ENCODE data around the gene NFE2L3. TPM values are rescaled to one million over a fixed set of nuclear protein-coding genes. Genes with fewer than 3 reads are reported as not detected.
A peak's percentile ranks its signal among the peaks of the same experiment; 100 is the strongest.

Gene NFE2L3
- total and polyA plus RNA-seq, 2 of the 8 experiments (the other 6 are each of a cell fraction or from before 2014, with no cell fraction given) = 64.9 to 76.5 TPM

DNA sequence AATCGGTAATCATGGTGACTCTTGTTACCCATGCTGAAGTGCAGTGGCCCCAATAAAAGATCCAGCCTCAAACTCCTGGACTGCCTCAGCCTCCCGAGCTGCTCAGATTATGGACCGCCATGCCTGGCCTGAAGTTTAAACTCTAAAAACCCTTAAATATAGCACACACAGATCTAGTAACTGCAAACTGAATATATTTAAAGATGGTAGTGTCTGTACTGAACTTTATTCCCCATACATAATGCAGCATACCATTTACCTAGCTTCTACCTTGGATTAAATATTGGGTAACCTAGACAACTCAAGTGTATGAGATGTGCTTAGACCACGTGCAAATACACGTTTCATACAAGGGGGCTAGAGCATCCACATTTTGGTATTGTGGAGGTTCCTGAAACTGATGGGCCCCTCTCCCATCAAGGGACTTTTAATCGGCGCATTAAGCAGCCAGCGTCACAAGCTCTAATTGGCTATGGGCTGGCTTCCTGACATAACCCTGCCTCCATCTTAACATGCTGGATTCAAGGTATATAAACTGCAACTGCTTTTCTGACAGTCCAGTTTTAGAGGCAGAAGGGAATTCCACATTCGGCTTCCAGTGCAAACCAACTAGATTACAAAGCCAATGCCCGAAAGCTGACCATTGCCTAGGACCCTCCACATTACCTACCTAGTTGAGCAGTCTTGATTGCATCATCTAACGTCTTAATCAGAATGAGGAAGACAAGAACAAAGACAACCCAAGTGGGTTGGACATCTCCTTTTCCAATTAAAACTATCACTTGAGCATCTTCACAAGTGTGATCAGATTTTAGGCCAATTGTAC lies 35.6 kb downstream of the NFE2L3 start:
- Histone ChIP-seq H3K27ac (ENCODE audit: low read depth, low read length) (peak overlapping the region; percentile 13), H2BK5ac (ENCODE audit: low read depth, low read length) (no peak overlapping the region), H2BK20ac (ENCODE audit: low read length) (no peak overlapping the region), H3K4me1 (replicated peaks in 1 of 4; ENCODE audit: control insufficient read depth in 3 of 4, insufficient read depth in 4 of 4, low read length in 3 of 4) (no peaks in the 10 kb centered on the region), H4K5ac (ENCODE audit: insufficient read length, low read depth, low read length) (no peak overlapping the region), H3K14ac (ENCODE audit: insufficient read length) (no peak overlapping the region), H3K9me3 (ENCODE audit: insufficient read depth in 2 of 2, low read depth in 1 of 2, low read length in 1 of 2) (no peaks in the 10 kb centered on the region), H4K20me1 (replicated peaks in 1 of 2; ENCODE audit: control insufficient read depth in 1 of 2, insufficient read depth in 2 of 2, low read length in 2 of 2) (peaks cover 9 to 16% of the 10 kb centered on the region in 2 experiments), H2AK5ac (ENCODE audit: low read depth, low read length) (no peak overlapping the region), H3K27me3 (replicated peaks in 1 of 4; ENCODE audit: control insufficient read depth in 3 of 4, extremely low read depth in 1 of 4, insufficient read depth in 3 of 4, low read length in 3 of 4) (no peaks in the 10 kb centered on the region), H3K79me2 (ENCODE audit: control insufficient read depth in 1 of 2, insufficient read depth in 2 of 2, low read length in 2 of 2) (peaks cover 0 to 9% of the 10 kb centered on the region in 2 experiments; a peak in 2 of 4 replicates), H2AFZ (ENCODE audit: low read length) (no peak overlapping the region), H2BK12ac (ENCODE audit: low read depth, low read length) (no peak overlapping the region), H4K8ac (ENCODE audit: extremely low read depth, insufficient read depth, low read length) (no peak overlapping the region), H3K4ac (replicated peaks; ENCODE audit: insufficient read length, low read depth, low read length) (no peak overlapping the region), H3K79me1 (ENCODE audit: low read depth, low read length) (no peaks in the 10 kb centered on the region), H2BK120ac (replicated peaks; ENCODE audit: low read depth, low read length) (no peak overlapping the region), H3K56ac (replicated peaks; ENCODE audit: insufficient read length, low read depth, low read length) (no peak overlapping the region), H3K18ac (ENCODE audit: extremely low read depth, low read length) (peak overlapping the region; percentile 3; the same call in 1 of the 2 replicates), H3K9ac (replicated peaks in 1 of 4; ENCODE audit: extremely low read depth in 1 of 4, low read depth in 3 of 4, low read length in 3 of 4) (peak overlapping the region in 1 of 4 experiments; percentile 1; a peak in 1 of 7 replicates), H3K23me2 (ENCODE audit: low read depth, low read length) (no peaks in the 10 kb centered on the region), H2BK15ac (ENCODE audit: low read length) (no peak overlapping the region), H3K4me2 (ENCODE audit: insufficient read depth in 1 of 2, low read depth in 2 of 2, low read length in 2 of 2) (no peak overlapping the region), H3K4me3 (ENCODE audit: extremely low read depth in 1 of 4, insufficient read depth in 2 of 4, low read depth in 3 of 4, low read length in 4 of 4) (no peak overlapping the region), H3K23ac (ENCODE audit: insufficient read length) (no peak overlapping the region), H4K91ac (replicated peaks; ENCODE audit: insufficient read length, low read length) (no peak overlapping the region), H3K36me3 (ENCODE audit: control insufficient read depth in 2 of 4, insufficient read depth in 4 of 4, low read length in 3 of 4) (peaks cover 25 to 51% (median 41%) of the 10 kb centered on the region in 4 experiments)
- no peak for FAIRE-seq
- WGBS, 2 experiments (ENCODE audit: extremely low coverage in 1 of 2, insufficient coverage in 1 of 2, insufficient read length in 1 of 2, insufficient replicate concordance in 2 of 2, low coverage in 1 of 2, low lambda C conversion rate in 2 of 2, missing lambda C conversion rate in 1 of 2) = 79% methylated on average over 11 of the region's 11 CpGs; no CpG with 5 or more reads in 1 of the 2 experiments
- no peak for DNase-seq (ENCODE audit: low read depth in 1 of 2, low spot score in 2 of 2)
- ChIA-PET CTCF (ENCODE audit: partially characterized antibody) (interaction anchor here (0.9 to 5.6 kb wide), 9 partner anchors 10 to 292 kb away, joined by 3 to 30 read pairs (median 5); partner anchors contain the start of gene NFE2L3), POLR2A (ENCODE audit: partially characterized antibody) (interaction anchor here (0.6 to 17.3 kb wide), 55 partner anchors 9 to 295 kb away, joined by 3 to 578 read pairs (median 6); partner anchors contain the start of genes CBX3, HNRNPA2B1, NFE2L3 and SNX10)
- TF ChIP-seq USF2 (IDR thresholded peaks at IDR 0.05; ENCODE audit: low read length) = peak; percentile 32; the same call in 1 of the 2 replicates
- TF ChIP-seq CREB1 (IDR thresholded peaks at IDR 0.05) = peak; percentile 37; the same call in 1 of the 2 replicates
- peak; percentile 91 for TF ChIP-seq SIRT6 (IDR thresholded peaks at IDR 0.05; ENCODE audit: low read length)
- TF ChIP-seq RNF2 (IDR thresholded peaks at IDR 0.05; ENCODE audit: borderline replicate concordance, low read depth, low read length, missing control alignments, poor library complexity, severe bottlenecking) = no peak
- TF ChIP-seq HDAC6 (IDR thresholded peaks at IDR 0.05; ENCODE audit: low read depth, low read length) = no peak
- TF ChIP-seq TEAD4 (IDR thresholded peaks at IDR 0.05; ENCODE audit: low read depth, low read length) = no peak
- TF ChIP-seq MAFK (IDR thresholded peaks at IDR 0.05; ENCODE audit: low read depth, low read length) = peak; percentile 38; the same call in 1 of the 2 replicates
- TF ChIP-seq CBX8 (IDR thresholded peaks at IDR 0.05; ENCODE audit: borderline replicate concordance, low read depth, low read length) = no peak
- no peak for TF ChIP-seq PHF8 (conservative IDR thresholded peaks at IDR 0.05; ENCODE audit: low read depth, low read length)
- no peak for TF ChIP-seq RAD21 (IDR thresholded peaks at IDR 0.05 in 1 of 2, conservative IDR thresholded peaks at IDR 0.05 in 1 of 2; ENCODE audit: low read depth in 2 of 2, low read length in 2 of 2)
